Breast epithelium (tissue), 3 donors: Measurements from ENCODE around the gene TNFRSF25.

Experiments used
- CTCF ChIP-seq, 3 donors: fragments of 450-650 bp; IDR thresholded peaks; one replicate each; pipeline ENCODE4 v1.5.1; 2016 to 2017; ENCODE audit warnings: antibody characterized with exemption in 3 of 3, mild to moderate bottlenecking in 3 of 3, moderate library complexity in 3 of 3
- POLR2A ChIP-seq: fragments of 450-650 bp; IDR thresholded peaks from one replicate; pipeline ENCODE4 v1.6.1; 2016; ENCODE audit warnings: antibody characterized with exemption, mild to moderate bottlenecking, moderate library complexity
- POLR2AphosphoS5 ChIP-seq, 3 donors: sonication (generic); formaldehyde crosslinking; IDR thresholded peaks; one replicate each; pipeline ENCODE4 v1.6.1; 2017; ENCODE audit warnings: antibody characterized with exemption in 3 of 3

- no peak for TF ChIP-seq CTCF (IDR thresholded peaks at IDR 0.05)
- no peak for TF ChIP-seq POLR2AphosphoS5 (IDR thresholded peaks at IDR 0.05)
- TF ChIP-seq POLR2A: no peak
Observed at GRCh38 chr1:6468729-6469461, 2.9 kb upstream of the TNFRSF25 start.
